GM21717 (cell line): ENCODE results near the gene BTRC.
A peak's percentile ranks its signal among the peaks of the same experiment; 100 is the strongest.
"Not testable (repeated sequence)": the region's sequence is repeated elsewhere in the genome, so short reads cannot be mapped to it uniquely, and the experiment has no call there.

Experiments
- ATAC-seq: cut with Tn5 transposase; IDR thresholded peaks from one replicate; pipeline ENCODE4 v1.9.1; 2021; ENCODE audit warnings: mild to moderate bottlenecking, moderate library complexity; ENCODE audit not compliant: unreplicated experiment

Gene BTRC

DNA sequence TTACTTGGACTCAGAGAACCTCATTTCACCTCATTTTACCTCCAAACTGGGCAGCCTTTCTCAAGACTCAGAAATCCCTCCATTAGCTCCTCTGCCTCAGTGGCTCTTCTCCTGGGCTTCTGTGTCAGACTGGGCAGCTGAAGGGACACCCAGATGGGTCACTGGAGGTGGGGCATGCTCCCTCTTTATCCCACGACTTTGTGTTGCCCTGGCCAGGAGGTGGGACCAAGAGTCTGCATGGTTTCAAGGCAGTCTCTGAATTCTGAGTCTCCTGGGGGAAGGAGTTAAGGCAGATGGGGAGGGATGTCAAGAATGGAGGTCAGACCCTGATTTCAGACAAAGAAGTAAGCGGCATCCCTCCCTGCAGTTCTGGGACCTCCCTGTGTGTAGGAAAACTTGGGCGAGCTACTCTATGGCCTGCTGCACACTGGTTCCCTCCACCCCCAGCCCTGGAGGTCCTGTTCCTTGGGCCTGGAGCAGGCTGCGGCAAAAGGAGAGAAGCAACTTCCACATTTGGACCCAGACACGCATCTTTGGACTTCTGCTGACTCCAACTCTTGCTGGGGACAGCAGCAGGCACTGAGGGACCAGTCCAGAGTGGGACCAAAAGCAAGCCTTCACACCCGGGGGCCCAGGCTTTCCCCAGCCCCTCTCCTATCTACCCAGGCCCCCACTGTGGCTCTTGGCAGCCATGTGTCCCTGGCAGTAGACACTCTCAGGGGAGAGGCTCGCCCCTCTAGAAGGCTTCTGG is 223.3 kb downstream of the BTRC start:
- ATAC-seq: no peak

DNA sequence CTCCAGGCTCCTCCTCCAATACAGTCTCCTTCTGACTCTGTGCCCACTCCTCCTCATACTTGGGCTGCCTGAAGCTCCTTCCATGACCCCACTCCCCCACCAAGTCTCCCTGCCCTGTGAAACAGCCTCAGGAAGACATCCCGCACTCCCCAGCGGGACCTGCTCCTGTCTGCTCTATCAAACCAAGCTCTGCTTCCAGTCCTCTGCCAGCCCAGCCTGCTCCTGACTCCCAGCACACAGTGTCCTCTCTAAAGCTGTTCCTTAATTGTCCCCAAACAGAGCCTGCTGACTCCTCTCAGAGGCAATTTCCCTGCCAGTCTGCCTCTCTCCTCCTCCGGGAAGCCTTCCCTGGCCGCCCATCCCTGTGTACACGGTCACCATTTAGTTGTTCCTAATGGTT is 224.2 kb downstream of the BTRC start:
- no peak for ATAC-seq

DNA sequence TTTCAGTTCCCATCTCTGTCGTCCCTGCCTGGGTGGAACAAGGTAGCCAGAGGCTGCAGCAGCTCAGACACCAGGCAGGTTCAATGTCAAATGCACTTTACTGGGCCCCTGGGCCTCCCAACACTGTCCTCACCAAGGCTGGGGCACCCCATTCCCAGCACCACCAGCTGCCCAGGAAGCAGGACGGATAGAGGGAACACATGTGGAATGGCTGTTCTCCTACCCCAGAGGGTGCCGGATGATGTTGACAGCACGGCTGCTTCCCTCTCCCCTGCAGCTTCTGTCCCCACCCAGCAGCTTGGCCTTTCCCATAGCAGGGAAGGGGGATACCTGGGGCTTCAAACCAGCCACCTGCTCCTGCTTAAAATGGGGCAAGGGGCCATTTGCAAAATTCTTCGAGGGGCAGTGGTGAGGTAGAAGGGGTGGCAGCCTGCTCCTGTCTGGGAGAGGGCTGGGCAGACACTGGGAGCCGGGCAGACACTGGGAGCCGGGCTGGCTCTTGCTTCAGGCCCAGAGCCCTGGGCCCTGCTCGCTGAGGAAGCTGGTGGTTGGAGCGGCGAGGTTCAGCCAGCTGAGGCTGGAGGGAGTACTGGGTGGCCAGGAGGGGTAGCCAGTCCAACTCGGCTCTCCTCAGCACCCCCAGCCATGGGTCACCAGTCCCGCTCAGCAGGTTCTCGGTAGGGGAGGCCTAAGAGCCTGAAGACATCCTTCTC is 225.0 kb downstream of the BTRC start:
- no peak for ATAC-seq

DNA sequence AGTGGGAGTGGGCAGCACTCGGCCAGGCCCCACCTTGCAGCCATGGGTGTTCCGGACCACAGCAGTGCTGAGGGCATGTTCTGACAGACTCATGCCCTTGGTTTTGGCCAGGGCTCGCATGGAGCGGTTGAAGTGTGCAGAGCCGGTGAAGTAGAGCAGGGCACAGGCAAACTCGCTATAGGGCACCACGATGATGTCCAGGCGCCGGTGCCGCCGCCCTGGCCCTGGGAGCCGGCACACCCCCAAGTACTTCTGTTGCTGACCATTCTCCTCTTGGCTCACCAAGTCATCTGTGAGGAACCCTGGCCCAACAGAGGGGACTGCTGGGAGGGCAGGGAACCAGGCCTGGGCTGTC is 225.5 kb downstream of the BTRC start:
- ATAC-seq: no peak

DNA sequence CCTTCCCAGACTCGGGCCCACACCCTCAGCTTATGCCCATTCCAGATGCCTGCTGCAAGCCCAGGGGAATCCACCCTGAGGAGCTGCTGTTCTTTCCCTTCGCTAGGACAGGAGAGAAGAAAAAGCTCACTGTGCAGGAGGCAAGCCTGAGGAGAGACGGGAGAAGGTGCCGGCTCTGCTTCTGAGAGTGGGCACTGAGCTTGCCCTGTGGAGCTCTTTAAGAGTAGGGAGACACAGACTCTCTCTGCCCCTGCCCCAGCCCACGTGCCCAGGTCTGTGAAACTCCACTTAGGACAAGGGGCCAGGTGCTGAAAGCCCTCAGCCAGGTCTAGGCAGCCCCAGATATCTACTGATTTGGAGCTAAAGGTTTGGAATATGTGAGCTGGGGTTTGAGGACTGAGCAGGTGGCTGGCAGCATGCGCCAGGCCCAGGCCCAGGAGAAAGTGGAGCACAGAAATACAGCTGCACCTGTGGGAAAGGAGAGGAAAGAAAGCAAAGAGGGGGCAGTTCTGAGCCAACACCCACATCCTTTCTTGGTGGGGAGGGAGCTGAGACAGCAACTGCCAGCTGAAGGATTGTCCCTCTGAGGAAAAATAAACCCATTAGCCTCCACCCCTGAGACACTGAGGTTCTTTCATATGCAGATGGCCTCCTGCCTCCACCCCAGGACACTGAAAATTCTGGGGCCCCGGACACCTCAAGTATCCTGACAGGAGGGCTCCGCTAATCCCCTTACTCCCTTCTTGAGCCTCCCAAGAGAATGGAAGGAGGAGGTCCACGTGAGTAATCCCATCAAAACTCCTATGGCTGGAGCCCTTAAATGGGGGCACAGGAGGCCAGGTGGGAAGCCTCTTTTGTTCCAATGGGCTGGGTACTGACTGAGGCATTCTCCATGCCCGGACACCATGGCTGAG is 226.8 kb downstream of the BTRC start:
- no peak for ATAC-seq

DNA sequence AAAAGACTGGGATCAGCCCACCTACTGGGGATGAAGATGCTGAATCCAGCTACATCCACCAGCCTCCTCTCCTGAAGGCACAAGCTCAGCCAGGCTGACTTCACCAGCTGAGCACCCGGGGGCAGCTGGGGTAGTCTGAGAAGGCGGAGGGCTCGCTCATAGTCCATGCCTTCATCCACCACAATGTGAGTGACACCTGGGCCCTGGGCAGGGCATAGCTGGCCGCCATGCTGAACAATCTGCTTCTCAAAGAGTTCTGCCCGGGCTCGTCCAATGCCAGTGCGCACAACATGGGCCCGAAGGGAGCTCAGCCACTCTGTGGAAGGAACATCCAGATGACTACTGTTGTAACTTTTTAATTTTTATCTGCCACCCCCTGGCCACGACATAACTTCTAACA is 231.9 kb downstream of the BTRC start:
- no peak for ATAC-seq

DNA sequence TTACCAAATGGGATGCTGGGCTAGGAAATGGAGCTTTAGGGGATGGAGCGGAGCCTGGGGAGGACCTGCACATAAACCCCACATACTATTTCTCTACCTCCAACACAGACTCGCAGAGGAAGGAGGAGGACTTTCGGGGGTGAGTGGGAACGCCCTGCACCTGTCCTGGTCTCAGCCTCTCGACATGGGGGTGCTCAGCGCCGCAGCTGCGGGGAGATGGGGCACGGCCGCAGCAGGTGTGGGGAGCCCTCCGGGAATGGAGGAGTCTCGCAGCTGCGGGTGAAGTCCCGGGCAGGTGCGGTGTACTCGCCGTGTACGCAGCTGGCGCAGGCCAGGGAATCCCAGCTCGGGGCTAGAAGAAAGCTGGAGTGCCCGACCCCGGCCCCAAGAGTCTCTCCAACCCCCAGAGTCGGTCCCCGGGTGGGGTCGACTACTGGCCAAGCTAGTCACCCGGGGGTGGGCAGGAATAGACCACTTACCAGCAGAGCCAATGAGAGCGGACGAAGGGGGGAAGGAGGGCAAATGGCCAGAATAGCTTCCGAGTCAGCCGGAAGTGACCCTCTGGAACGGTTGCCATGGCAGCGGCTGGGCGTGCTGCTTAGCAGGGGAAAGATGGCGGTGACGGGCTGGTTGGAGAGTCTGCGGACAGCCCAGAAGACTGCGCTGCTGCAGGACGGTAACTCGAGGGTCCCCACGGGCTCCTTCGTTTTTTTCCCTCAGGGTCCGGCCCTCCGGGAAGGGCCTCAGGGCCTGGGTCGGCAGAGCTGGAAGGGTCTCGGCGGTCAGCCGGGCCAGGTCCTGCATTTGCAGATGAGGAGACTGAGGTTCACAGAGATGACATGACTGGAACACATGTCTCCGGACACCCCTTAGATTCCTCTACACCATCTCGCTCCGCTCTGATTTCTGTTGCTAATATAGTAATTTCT is 234.0 kb downstream of the BTRC start, which contains the start of the genes DPCD and POLL:
TSS of gene DPCD (plus strand) at position 597 of the 929 bp plus-strand sequence. CDS start at position 613, 16 bp downstream.
TSS of gene POLL (minus strand) at position 533 of the 929 bp plus-strand sequence. CDS start 897 bp downstream, outside the sequence.
- ATAC-seq: peak; percentile 98

DNA sequence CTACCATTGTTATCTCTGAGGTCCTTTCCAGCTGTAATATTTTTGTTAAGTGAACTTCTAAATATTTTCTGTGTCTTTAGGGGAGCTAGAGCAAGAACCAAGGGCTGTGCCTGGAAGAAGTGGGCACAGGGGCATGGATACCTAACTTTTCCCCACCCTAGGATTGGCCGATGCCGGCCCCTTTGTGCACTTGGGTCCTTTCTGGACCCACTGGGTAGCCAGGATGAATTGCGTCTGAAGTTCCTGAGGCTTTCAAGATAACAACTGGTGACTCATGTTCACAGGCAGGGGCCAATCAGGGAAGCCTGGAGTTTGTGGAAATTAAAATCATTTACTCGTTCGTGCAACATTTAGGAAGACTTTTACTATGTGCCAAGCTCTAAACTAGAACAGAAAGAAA is 234.9 kb downstream of the BTRC start:
- no peak for ATAC-seq

DNA sequence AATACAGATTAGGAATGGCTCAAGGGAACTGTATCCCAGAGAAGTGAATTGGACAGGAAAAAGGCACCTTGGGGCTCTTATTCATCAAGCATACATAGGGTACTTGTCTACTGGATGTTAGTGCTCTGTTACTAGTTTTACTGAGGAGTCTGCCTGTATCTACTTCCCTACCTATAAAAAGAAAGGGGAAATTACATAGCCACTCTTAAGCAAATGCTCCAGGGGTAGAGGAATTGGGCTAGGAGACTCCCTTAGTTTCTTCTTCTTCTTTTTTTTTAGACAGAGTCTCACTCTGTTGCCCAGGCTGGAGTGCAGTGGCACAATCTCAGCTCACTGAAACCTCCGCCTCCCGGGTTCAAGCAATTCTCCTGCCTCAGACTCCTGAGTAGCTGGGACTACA is 239.4 kb downstream of the BTRC start:
- ATAC-seq: not testable (repeated sequence)

DNA sequence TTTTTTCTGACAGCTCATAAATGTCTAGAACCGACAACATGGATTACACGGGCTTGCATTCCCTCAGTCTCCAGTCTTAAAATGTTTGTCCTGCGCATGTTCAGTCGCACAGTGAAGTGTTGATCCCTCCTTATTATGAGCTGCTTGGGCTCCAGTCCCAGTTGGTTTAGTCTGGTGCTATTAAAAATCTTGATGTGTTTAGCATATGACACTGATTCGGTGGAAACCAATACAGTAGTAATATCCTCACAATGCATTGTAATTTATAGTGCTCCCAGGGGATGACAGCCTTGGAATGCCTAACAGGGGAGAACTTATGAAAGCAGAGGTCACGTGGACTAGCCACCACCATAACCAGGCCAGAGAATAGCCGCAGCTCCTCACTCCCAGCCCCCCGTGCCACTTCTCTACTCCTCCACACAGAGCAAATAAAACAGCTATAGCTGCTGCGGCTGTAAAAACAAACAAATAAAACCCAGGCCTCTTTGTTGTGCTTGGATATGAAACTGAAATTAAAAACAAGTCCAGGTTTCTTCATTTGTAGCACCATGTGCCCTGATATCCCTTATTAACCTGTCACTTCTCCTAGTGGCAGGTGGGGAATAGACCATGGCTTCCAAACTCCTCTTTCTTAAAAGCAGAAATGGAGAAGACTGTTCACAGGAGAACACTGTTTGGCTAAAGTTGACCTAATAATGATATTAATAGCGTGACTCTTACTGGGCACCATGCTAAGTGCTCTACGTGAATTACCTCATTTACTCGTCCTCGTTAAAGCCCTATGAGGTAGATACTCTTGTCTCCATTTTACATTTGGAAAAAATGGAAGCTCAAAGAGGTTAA is 241.8 kb downstream of the BTRC start:
- ATAC-seq: no peak

DNA sequence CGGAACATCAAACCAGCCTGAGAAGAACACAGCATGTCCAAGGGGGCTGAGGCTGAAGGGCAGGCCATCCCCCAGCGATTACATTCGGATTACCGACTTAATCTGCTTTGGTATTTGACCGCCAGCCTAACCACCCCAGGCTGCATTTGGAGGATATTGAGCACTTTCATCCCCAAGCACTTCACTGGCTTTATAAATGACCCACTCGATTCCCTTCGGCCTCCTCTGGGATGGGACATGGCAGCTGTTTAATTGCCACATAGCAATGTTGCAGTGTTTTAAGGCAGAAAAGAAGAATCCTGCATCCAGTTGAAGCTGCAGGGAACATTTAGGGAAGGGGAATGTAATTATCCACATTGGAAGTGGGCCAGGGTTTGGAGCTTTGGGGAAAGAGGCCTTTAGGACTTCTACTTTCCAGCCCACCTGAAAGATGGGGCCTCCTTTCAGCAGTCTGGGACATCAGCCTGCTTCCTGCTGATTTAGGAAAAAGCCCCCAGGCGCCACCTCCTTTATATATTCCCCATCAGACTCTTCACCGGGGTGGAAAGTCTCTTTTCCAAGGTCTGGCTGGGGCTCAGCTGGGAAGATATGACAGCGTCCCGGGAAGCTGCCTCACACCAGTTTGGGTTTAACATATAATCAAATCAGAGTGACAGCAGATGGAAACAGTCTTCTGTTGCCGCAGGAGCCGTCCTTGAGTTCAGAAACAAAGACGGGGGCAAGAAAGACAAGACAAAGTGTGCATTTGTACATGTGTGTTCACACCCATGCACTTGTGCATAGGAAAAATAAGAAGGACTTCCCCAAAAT is 243.3 kb downstream of the BTRC start:
- ATAC-seq: no peak

DNA sequence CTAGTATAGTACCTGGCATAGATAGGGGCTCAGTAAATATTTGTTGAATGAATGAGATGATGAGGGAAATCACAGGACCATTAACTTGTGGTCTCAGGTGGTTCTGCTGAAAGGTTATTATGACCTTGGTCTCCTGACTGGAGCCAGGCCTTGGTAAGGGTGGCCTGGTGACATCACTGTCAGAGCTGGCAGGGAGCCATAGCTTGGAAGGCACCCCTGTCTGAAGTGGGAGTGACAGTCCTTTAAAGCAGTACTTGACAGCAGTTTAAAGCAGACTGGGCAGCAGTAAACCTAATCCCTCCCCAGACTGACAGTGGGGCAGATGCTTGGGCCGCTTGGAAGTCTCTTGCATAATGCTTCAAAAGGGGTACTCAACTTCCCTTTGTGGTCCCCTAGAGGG is 247.6 kb downstream of the BTRC start:
- no peak for ATAC-seq

DNA sequence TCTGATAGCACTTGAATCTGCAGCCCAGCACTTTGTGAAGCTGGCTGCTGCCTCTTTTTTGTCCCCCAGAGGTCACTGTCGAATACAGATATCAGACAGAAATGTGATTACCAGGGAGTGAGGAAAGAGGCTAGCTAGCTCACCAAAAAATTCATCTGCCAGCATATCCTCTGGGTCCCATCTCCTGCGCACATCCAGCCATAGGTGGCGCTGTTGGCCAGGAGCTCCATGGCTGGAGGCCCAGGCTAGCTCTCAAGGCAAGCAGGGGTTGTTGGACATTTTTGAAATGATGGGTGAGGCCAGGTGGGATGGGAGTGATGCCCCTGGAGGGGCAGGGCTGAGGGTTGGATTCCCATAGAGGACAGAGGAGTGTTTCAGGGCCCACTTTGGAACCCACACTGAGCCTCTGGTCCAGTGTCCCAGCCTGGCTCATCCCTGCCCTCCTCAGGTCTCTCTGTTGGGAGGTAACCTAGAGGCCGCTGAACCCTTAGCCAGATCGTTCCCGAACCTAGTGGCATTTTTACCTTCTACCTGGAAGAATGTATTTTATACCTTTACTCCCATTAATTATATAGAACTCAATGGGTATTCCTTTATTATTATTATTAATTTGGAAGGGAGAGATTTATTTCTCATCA is 248.9 kb downstream of the BTRC start:
- ATAC-seq: no peak
